GM19025 (cell line): ENCODE results near the gene KISS1.

Source experiments
- ATAC-seq: cut with Tn5 transposase; IDR thresholded peaks from one replicate; pipeline ENCODE4 v1.9.1; 2021; ENCODE audit warnings: mild to moderate bottlenecking, low read depth, moderate library complexity; ENCODE audit not compliant: unreplicated experiment

KISS1 gene

DNA sequence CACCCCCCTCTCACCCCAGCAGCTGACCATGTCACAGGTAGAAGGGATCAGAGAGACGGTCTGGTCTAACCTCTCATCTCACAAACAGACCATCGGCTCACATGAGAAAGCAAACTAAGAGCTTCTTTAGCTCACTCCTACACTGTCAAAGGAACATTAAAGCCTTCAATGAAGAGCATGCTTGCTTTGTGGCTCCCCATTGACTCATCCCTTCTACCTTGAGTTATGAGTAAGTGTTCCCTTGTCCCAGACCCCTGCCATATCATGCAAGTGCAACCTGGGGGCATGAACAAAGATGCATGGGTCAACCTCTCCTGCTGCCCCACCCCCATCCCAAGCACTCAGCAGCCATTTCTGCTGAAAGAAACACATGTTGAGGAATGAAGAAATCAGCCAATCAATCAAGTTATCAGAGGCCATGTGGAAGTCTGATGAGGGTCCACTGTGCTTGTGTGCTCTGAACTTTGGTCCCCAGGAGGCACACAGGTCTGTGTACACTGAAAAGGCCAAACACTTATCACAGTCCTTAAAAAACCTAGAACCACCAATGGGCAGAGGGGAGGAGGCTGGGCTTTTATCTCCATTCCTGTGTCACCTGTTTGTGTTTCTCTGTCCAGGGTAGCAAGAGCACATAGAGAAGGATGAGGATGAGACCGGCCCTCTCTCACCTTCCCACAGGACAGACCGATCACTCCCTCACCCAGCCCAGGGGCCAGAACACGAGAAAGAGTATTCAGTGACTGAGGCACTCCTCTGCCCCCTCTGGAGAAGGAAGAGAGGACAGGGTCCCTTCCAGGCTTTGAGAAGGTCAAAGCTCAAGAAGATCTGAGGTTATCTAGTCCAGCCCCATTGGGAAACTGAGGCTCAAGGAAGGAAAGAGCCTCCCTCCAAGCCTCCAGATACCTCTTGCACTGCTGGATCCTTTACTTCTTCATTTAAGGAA is 54.0 kb downstream of the KISS1 start:
- no peak for ATAC-seq

- no peak for ATAC-seq
Measured at GRCh38 chr1:204141131-204141530, 55.2 kb downstream of the KISS1 start.
